C4-2B (cell line): Measurements from ENCODE around the gene ACVR1.

Experiments
- H3K27ac ChIP-seq: fragments of 450-650 bp; 2 replicates; pipeline ENCODE4 v1.5.1; 2017
- ZFX ChIP-seq: fragments of 450-650 bp; IDR thresholded peaks from 2 replicates; pipeline ENCODE4 v1.6.1; 2017
- TF ChIP-seq, protein P1 (sequence below): fragments of 450-650 bp; conservative IDR thresholded peaks from 2 replicates; pipeline ENCODE4 v1.5.1; 2017; ENCODE audit warnings: mild to moderate bottlenecking

The ACVR1 gene

DNA sequence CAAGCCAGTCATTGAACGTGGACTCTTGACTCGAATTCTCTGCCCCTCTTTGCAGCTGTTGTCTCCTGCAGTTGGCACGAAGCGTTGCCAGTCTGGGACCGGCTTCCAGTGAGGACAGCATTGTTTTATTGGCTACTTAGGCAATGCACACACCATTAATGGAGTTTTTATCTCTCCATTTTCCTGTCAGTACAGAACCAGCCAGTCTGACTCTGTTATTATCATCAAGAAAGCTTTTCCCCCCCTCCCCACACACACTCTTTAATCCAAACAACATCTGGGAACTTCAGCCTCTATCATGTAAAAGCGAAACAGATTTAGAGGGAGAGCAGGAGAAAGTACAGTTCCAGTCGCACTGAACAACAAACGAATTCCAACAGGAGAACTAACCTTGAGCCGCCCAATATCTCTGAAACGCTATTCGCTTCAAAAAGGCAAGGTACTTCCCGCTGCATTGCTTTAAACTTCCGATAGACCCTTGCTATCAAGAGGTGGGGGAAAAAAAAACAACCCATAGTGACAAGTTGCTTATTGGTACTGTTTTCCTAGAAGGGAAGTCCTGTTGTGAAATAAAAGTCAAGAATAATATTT, 38.2 kb downstream of the ACVR1 start:
- no peak overlapping the region for H3K27ac ChIP-seq
- TF ChIP-seq ZFX: no peak
- TF ChIP-seq, protein P1, sequence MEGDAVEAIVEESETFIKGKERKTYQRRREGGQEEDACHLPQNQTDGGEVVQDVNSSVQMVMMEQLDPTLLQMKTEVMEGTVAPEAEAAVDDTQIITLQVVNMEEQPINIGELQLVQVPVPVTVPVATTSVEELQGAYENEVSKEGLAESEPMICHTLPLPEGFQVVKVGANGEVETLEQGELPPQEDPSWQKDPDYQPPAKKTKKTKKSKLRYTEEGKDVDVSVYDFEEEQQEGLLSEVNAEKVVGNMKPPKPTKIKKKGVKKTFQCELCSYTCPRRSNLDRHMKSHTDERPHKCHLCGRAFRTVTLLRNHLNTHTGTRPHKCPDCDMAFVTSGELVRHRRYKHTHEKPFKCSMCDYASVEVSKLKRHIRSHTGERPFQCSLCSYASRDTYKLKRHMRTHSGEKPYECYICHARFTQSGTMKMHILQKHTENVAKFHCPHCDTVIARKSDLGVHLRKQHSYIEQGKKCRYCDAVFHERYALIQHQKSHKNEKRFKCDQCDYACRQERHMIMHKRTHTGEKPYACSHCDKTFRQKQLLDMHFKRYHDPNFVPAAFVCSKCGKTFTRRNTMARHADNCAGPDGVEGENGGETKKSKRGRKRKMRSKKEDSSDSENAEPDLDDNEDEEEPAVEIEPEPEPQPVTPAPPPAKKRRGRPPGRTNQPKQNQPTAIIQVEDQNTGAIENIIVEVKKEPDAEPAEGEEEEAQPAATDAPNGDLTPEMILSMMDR: no peak

DNA sequence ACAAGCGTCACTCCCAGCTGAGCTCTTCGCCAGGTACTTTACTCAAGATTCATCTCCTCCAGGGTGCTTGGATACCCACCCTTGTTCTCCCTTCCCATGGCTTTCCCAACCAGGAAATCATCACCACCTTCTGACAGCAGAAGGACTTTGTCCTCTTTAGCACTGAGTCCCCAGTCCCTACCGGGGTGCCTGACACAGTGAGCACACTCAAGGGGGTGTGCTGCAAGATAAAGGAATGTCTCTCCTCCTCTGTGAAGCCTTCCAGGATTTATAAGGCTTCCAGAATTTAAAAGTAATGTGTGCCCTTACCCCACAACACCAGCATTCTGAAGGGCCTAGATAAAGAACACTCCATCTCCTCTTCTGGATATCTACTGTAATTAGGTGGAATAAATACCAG, 39.6 kb downstream of the ACVR1 start:
- TF ChIP-seq, protein P1: no peak
- no peak for TF ChIP-seq ZFX
- no peak overlapping the region for H3K27ac ChIP-seq

DNA sequence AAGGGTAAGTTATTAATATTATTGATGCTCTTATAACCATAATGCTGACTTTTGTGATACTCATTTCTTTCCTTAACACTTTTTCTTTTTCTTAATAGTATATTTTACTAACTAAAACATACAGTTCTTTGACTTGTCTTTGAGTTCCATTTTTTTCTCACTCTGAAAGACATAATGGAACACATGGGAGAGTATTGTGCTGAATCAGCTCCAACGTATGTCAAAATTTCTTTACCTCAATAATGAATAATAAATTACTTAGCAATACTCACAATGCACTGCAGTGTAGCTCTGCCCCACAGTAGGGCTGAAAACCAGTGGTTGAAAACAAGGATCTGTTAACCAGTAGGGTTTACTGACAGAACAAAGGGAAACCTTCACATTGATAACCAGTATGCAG, 40.7 kb downstream of the ACVR1 start:
- TF ChIP-seq ZFX: no peak
- TF ChIP-seq, protein P1: no peak
- H3K27ac ChIP-seq: no peak overlapping the region

DNA sequence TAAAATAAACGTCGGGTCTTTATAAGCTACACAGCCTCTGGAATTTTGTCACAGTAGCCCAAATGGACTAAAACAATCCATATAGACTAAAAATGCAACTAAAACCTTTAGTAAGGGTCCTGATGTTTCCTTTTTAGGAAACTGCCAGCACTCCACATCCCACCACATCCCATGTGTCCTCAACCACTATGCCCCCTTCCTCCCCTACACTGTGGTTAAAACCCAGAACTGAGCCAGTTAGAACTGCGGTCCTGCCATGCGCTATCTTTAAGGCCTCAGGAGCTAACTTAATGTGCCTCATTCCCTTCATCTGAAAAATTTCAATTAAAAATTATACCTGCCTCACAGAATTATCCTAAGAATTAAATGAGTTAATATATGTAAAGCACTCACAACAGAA, 41.1 kb downstream of the ACVR1 start:
- TF ChIP-seq, protein P1: no peak
- TF ChIP-seq ZFX: no peak
- no peak overlapping the region for H3K27ac ChIP-seq

DNA sequence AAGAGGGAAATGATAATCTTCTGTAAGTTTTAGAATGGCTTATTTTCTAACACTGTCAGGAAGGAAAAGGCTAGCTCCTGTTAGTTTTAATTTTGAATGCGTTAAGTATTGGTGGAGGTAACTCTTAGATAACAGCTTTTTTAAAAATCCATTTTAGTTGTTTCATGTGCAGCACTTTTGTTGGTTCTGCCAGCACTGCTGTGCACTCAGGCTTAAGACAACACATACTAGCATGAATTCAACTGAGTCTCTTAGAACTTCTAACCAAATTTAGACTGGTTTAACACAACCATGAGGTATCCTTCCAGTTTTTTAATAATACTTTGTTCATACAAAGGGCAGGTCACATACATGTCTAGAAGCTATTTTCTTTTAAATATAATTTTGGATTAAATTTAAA, 42.4 kb downstream of the ACVR1 start:
- H3K27ac ChIP-seq: no peak overlapping the region
- TF ChIP-seq ZFX: no peak
- TF ChIP-seq, protein P1: no peak

DNA sequence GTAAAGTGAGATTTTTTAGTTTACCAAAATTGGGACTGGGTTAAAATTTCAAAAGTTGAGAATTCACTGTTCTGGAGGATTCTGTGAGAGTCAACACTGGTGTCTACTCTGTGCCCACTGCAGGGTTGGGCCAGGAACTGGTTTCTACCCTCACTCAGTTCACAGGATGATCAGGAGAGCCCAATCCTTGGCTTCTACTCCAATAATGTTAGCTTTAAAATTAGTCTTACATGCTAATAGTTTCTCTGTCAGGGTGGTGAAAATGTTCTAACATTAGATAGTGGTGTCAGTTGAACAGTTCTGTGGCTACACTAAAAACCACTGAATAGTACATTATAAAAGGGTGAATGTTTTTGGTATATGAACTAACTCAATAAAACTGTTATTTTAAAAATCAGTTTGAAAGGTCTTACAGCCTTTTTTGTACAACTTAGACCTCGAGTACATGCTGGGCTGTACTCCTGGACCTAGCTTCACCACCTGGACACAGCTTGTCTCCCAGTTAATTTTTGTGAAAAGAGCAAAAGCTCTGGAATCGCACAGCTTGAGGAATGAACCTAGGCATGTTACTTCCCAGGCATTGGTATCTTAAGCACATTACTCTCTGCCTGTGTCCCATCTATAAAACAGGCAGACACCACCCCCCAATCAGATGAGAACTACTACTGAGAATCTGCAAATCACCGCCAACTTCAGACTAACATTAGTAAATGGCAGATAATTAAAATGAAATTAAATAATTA, 44.4 kb downstream of the ACVR1 start:
- no peak overlapping the region for H3K27ac ChIP-seq
- TF ChIP-seq ZFX: no peak
- TF ChIP-seq, protein P1: no peak

DNA sequence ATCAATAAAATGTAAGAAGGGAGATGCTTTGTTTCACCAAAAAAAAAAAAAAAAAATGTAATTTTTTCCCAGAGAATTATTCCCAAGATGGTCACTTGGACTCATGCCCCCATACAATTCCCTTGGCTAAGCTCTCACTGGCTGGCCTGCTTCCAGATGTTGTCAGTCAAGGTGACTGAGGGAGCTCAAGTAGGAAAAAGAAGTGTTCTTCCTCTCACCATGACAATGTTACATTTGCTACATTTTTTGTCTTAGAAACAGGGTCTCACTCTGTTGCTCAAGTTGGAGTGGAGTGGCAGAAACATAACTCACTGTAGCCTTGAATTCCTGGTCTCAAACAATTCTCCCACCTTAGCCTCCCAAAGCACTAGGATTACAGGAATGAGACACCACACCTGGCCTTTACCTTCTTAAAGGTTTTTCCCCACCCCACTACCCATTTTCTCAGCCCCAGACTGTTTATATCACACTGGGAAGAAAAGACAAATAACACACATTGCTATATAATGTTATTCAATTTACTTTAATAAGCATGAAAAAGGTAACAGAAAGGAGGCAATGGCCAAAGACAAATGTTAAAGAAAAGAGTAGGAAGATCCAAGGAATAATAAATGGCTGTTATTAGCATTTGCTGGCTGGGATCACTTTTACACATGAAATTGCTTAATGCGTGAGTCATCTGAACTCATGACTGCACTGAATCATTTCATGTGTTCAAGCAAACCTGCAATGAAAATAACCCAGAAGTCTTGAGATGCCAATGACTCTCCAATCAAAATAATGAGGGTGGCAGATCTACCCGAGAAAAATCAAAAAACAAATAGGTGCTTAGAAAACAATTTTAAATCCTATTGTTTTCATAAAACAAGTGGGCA, 45.2 kb downstream of the ACVR1 start:
- no peak overlapping the region for H3K27ac ChIP-seq
- TF ChIP-seq, protein P1: no peak
- no peak for TF ChIP-seq ZFX
